Endometrial microvascular endothelial cells (primary cell): Measurements from ENCODE around the gene COG2. TPM values are rescaled to one million over a fixed set of nuclear protein-coding genes. Genes with fewer than 3 reads are reported as not detected.
"Not testable (repeated sequence)": the region's sequence is repeated elsewhere in the genome, so short reads cannot be mapped to it uniquely, and the experiment has no call there.

Experiments used
- in situ Hi-C: cut with HindIII; loops from 2 replicates; pipeline ENCODE4 v1.10.0; 2017; ENCODE audit warnings: low sequenced_read_pairs, low pct_unique_long_range_greater_than_20kb; ENCODE audit errors: inconsistent ontology term
- total RNA-seq: library from RNA; depleted of rRNA; stranded (reverse); fragments of >200 nt; gene quantifications from one replicate; pipeline ENCODE4 v1.2.3, GENCODE V29; 2015; ENCODE audit errors: inconsistent ontology term

COG2 gene
- 27.4 TPM for total RNA-seq

DNA sequence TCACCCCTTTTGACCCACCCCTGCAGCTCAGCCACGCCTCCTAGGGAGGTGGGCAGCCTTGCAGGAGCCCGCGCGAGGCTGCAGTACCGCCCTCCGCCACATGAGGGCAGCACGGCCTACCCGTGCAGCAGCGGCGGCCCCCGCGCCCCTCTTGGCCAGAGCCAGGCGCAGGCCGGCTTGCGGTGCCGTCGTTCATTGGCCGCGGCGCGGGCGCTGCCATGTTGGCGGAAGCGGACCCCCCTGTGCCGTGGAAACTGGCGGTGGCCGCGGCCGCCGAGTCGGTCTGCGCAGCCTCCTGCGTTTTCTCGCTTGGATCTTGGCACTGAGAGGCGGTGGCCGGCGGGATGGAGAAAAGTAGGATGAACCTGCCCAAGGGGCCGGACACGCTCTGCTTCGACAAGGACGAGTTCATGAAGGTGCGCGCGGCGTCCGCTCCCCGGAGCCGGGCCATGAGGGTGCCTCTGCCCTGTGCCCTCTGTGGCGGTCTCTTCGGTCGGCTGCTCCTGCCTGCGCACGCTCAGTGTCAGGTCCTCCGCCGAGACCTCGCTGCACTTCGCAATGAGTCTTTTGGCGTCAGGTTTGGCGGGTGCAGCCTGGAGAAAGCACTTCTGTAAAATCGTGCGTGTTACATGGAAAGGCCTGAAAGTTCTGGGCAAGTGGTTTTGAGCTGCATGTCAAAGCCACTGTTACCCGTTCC, at the start of gene COG2:
TSS of gene COG2 (plus strand) at position 219 of the 697 bp plus-strand sequence. CDS start at position 345, 126 bp downstream.
- in situ Hi-C loops: no loop called here

DNA sequence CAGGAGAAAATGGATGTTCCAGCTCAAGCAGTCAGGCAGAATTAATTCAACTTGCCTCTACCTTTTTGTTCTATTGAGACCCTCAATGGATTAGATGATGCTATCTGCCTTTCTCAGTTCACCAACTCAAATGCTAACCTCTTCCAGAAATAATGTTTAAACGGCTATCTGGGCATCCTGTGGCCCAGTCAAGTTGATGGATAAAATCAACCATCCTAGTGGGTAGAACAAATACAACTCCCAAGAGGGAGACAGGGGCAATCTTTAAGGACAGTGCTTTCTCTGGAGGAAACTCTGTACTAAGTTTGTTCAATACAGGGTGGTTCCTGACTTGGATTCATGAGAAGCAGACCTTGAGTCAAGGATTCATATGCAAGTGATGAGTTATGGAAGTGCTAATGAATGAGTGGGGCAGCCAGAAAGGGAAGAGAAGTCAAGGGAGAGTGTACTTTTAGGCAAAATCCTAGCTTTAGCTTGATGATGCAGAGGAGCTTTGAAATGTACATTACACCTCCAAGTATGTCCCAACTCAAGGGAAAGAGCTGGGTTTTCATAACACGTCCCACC, 49.4 kb upstream of the COG2 start:
- in situ Hi-C loops: no loop called here

DNA sequence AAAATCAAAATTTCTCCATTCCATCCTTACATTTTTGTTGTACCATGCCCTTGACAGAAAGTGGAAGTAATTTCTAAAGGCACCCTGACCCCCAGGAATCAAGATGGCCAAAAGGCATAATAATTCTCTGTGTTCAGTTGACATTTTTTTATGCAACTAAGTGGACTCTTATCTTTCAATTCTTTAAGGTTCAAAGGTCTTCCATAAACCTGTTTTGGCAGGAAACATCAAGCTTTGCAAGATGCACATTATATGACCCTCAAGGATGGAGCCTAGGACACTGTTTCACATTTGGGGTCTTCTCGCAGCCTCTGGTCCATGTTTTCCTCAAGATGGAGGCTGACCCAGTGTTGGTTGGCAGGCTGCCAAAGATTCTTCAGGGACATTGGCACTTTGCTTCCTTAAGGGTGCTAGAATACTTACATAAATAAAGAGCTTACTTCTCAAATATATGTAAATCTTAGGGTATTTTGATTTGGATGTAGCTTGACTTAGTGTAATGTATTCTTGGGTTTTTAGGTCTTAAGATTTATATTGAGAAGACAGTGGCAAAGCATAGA, 48.0 kb upstream of the COG2 start:
- in situ Hi-C loops: no loop called here

DNA sequence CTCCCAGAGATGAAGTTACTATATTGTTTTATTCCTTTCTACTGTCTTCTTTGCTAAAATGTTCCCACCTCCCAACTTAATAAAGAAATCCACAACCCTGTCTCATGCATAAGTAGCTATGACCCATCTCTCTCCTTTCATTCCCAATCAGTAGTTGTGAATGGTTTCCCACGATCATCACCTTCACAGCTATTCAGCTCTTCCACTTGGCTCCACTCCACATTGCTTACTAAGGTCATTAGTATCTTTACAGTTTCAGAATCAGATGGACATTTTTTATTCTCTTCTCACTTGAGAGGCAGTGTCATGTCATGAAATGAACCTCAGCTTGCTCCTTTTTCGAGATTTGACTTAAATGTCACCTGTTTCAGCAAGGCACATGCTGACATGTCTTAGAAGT, 47.1 kb upstream of the COG2 start:
- in situ Hi-C loops: no loop called here

DNA sequence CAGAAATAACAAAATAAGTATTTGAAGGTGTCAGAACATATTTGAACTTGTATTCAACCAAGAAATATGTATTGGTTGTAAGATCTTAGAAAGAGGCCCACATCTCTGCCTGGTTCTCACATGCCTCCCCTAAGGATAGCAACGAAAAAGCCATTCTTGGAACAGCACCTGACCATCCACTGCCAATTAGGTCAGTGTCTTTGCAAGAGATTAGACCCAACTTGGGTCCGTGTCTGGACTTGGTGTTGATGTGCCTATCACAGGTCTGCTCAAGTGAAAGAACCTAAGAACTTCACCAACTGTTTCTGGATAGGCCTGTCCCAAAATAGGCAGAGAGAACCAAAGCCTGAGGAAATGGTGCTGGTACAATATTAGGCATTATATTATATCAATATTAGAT, 46.0 kb upstream of the COG2 start:
- in situ Hi-C loops: no loop called here

DNA sequence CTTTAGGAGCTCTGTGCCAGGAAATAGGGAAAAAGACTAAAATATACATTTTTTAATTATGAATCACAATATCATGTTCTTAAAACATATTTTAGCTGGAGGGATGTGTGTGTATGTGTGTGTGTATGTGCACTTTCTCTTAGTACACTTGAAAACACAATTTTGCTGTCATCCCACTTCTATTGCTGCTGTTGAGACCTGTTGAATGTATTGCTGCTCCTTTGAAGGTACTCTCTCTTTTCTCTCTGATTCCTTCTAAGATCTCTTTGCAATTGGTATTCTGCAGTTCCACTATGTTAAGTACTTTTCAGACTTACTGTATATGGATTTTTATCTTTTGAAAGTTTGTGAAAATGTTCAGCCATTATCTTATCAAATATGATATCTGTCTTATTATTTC, 43.5 kb upstream of the COG2 start:
- in situ Hi-C loops: no loop called here

DNA sequence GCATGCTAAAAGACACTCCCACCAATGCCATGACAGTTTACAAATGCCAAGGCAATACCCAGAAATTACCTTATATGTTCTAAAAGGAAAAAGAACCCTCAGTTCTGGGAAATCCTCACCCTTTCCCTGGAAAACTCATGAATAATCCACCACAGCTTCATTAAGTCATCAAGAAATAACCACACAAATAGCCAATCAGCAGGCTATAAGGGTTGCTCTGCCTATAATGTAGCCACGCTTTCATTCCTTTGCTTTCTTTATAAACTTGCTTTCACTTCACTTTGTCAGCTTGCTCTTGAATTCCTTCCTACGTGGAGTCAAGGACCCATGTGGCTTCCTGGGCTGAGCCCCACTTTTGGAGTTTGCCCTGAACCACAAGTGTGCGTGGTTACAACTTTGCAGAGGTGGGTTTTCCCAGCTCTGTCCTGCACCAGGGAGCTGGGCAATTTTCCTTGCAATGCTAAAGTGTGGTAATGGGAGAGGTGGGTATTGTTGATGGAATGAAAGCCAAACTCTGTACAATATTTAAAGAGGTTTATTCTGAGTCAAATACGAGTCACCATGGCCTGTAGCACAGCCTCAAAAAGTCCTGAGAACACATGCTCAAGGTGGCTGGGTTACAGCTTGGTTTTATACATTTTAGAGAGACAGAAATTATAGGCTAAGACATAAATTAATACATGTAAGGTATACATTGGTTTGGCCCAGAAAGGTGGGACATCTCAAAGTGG, 42.2 kb upstream of the COG2 start:
- in situ Hi-C loops: no loop called here

DNA sequence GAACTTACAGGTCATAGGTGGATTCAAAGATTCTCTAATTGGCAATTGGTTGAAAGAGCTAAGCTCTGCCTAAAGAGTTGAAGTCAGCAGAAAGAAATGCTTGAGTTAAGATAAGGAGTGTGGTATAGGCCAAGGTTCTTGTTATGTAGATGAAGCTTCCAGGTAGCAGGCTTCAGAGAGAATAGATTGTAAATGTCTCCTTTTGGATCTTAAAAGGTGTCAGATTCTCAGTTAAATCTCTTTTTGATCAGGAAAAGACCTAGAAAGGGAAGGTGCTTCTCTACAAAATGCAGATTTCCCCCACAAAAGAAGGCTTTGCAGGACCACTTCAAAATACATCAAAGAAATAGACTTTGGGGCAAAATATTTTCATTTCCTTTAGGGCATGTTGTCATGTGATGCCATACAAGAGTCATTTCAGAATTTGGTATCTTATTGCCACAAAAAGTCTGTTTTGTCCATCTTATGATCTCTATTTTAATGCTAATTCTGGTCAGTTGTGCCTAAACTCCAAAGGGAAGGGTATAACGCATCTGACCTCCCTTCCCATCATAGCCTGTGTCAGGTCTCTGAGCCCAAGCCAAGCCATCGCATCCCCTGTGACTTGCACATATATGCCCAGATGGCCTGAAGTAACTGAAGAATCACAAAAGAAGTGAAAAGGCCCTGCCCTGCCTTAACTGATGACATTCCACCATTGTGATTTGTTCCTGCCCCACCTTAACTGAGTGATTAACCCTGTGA, 41.5 kb upstream of the COG2 start:
- in situ Hi-C loops: not testable (repeated sequence)

- in situ Hi-C loops: no loop called here
These were observed 33.1 kb upstream of the COG2 start for GRCh38 chr1:230609208-230609607.

DNA sequence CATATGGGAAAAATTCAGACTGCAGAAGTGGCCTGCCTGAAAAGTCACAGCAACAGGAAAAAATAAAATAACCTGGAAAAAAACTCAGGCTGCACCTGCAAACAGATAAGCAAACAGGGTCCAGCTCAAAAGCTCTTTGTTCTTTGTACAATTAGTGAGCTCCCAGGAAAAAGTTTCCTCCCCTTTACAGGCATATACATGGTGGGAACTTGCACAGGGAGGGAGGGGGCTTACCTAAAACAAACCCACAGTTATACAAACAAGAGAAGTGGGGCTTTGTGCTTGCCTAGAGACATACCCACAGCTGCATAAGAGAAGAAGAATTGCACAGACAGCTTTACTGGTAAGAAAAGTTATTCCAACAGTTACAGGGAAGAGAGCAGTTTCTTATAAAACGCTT, 31.7 kb upstream of the COG2 start:
- in situ Hi-C loops: no loop called here

- in situ Hi-C loops: no loop called here
These were observed 31.0 kb upstream of the COG2 start for GRCh38 chr1:230611128-230611877.

GRCh38 chr1:230611878-230612235, 30.4 kb upstream of the COG2 start:
- in situ Hi-C loops: no loop called here

GRCh38 chr1:230612651-230613050, 29.6 kb upstream of the COG2 start:
- in situ Hi-C loops: no loop called here

DNA sequence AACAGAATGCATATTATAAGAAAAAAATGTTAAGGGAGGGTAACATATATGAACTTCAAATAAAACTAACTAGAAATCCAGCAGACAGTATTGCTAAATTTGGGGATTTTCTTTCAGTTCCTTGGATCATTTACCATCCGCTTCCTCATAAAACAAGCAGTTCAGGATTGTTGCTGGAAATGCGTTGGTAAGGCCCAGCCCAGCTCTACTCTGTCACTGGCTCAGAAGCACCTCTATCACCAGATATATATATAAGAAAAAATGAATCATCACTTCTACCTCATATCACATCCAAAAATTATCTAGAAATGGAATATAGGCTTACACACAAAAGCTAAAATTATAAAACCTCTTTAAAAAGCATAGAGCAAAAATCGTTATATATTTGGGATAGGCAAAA, 28.2 kb upstream of the COG2 start:
- in situ Hi-C loops: no loop called here

GRCh38 chr1:230618537-230618936, 23.7 kb upstream of the COG2 start:
- in situ Hi-C loops: no loop called here

DNA sequence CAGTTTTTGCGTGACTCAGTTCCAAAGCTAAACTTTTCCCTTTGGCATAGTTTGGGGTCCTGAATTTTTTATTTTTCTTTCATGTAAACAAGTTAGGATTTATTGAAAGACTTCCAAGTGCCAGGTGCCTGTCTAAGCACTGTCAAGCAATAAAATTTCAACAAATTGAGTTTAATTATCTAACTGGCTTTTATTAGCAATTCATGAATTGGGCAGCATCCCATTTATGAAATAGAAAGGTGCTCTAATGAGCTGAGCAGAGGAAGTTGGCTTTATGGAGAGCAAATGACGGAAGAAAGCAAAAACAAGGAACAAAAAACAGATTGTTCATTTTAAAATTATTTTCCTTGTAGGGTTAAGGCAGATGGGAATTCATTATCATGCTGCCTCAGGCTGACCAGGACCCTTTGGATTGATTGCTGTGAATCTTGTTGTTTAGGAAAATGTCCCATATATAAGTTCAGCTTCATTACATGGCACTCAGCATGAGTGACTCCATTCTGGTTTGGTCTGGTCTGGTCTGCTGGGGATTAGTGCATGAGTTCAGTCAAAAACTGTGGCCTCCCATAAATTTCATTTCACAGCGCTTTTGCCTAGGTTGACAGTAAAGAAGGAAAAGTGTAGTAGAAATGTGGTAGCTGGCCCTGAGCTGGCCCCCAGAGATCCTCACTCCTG, 21.5 kb upstream of the COG2 start:
- in situ Hi-C loops: no loop called here

DNA sequence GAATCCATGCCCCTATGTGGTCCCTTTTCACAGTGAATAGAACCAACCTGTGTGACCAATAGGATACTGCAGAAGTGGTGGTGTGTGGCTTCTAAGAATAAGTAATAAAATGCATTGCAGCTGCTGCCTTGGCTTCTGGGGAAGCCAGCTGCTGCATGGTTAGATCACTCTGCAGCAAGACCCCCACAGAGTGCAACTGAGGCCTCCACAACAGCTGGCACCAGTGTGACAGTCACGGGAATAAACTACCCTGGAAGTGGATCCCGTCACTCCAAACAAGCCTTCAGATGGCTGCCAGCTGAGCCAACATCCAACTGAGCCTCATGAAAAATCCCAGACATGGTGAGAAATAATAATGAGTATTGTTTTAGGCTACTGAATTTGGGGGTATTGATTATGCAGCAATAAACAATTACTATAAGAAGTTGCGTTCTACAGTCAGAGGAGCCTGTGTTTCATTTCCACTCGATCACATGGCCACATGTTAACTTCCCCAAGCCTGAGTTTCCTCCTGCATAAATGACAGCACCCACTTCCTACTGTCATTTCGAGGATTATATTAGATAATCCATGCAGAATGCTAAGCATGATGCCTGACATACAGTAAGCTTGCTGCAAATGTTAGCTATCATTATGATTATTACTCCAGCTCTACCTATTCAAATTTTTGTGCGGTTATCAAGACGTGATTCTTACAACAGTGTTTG, 20.8 kb upstream of the COG2 start:
- in situ Hi-C loops: no loop called here

DNA sequence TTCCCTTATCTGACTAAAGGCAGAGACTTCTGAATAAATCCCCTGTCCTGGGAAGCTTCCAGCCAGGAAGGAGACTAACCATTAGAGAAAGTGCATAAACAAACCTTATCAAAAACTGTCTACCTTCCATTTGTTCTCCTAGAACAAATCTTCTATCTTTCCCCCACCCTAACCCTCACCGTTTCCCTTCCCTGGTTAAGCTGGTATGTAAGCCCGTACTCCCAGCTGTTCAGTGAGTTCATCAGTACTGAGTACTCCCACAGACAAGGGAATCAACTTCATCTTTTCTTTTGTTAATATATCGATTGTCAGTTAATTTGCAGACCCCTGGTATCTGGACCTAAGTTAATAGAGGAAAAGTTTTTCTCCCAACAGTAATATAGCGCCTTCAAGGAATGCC, 20.1 kb upstream of the COG2 start:
- in situ Hi-C loops: no loop called here
